Measurements from ENCODE around the gene AKR1B1. TPM values are rescaled to one million over a fixed set of nuclear protein-coding genes. Genes with fewer than 3 reads are reported as not detected.

Gene AKR1B1
- total and polyA plus RNA-seq, 2 of the 4 experiments (the other 2 are of a cell fraction): 90.9 to 201 TPM

- POLR2A ChIA-PET (ENCODE audit: unreplicated experiment): no interaction called here
- Histone ChIP-seq H2AK5ac (ENCODE audit: low read depth, low read length) (no peak overlapping the region), H3K9me3 (ENCODE audit: control insufficient read depth, insufficient read depth, low read length) (no peaks in the 10 kb centered on the region), H3K27ac (ENCODE audit: insufficient read depth, low read length) (no peak overlapping the region), H3K23ac (ENCODE audit: low read depth, low read length) (no peak overlapping the region), H3K4ac (ENCODE audit: low read depth, low read length) (no peak overlapping the region), H3K4me2 (ENCODE audit: low read depth, low read length) (no peak overlapping the region), H3K27me3 (ENCODE audit: control insufficient read depth, insufficient read depth, low read length) (no peaks in the 10 kb centered on the region), H3K56ac (ENCODE audit: extremely low read depth, insufficient read depth, low read length) (no peak overlapping the region), H2BK5ac (ENCODE audit: low read depth, low read length, poor library complexity, severe bottlenecking) (no peak overlapping the region), H4K5ac (ENCODE audit: low read depth, low read length) (no peak overlapping the region), H4K91ac (ENCODE audit: insufficient read depth, low read depth, low read length) (no peak overlapping the region), H2BK20ac (ENCODE audit: low read depth, low read length) (no peak overlapping the region), H4K20me1 (ENCODE audit: insufficient read depth, low read length) (no peaks in the 10 kb centered on the region), H3K4me1 (ENCODE audit: control insufficient read depth, insufficient read depth, low read length) (peaks cover 22% of the 10 kb centered on the region), H3K79me1 (ENCODE audit: low read depth in 1 of 2, low read length in 2 of 2) (peaks cover 15 to 37% of the 10 kb centered on the region in 2 experiments; a peak in 3 of 4 replicates), H2BK120ac (ENCODE audit: low read depth, low read length) (no peak overlapping the region), H3K36me3 (ENCODE audit: control insufficient read depth, insufficient read depth, low read length) (peaks cover 79% of the 10 kb centered on the region), H2BK15ac (ENCODE audit: low read depth, low read length) (no peak overlapping the region), H3K4me3 (ENCODE audit: insufficient read depth, low read depth, low read length) (no peak overlapping the region), H3K9me1 (ENCODE audit: insufficient read depth, low read length) (peaks cover 31% of the 10 kb centered on the region), H3K18ac (ENCODE audit: low read depth, low read length) (no peak overlapping the region), H2AK9ac (replicated peaks; ENCODE audit: low read depth, low read length, poor library complexity) (no peak overlapping the region), H2AFZ (replicated peaks; ENCODE audit: low read length, poor library complexity) (no peak overlapping the region), H3K9ac (ENCODE audit: low read depth, low read length) (no peak overlapping the region), H3K14ac (replicated peaks; ENCODE audit: low read depth, low read length) (no peak overlapping the region), H4K8ac (ENCODE audit: low read depth in 2 of 2, low read length in 2 of 2) (no peak overlapping the region)
- WGBS, 2 experiments (ENCODE audit: extremely low coverage in 2 of 2, insufficient read length in 1 of 2): 85% methylated on average over 4 of the region's 9 CpGs; no CpG with 5 or more reads in 1 of the 2 experiments
- intact Hi-C loops (cut with micrococcal nuclease) (no loop called here), in situ Hi-C loops (cut with MboI; ENCODE audit: low sequenced_read_pairs) (no loop called here), dilution Hi-C loops (cut with HindIII; ENCODE audit: low sequenced_read_pairs, unreplicated experiment) (no loop called here)
- no peak for ATAC-seq (ENCODE audit: low read depth)
- CTCF ChIA-PET: interaction anchor here (1.1 to 1.5 kb wide), 2 partner anchors 13 to 14 kb away, joined by 3 read pairs; no protein-coding TSS in a partner anchor
- TF ChIP-seq ELK1 (IDR thresholded peaks at IDR 0.05; ENCODE audit: borderline replicate concordance, low read depth, low read length) (no peak), CEBPB (IDR thresholded peaks at IDR 0.05; ENCODE audit: low read depth, low read length) (no peak), SMC3 (IDR thresholded peaks at IDR 0.05; ENCODE audit: low read depth, low read length) (no peak), RAD21 (IDR thresholded peaks at IDR 0.05; ENCODE audit: low read length) (no peak), USF2 (IDR thresholded peaks at IDR 0.05; ENCODE audit: low read depth, low read length) (no peak), FOS (IDR thresholded peaks at IDR 0.05; ENCODE audit: low read depth, low read length) (no peak), CHD1 (IDR thresholded peaks at IDR 0.05; ENCODE audit: low read depth, low read length) (no peak)
- no TSS peak for BruUV-seq (replicated peaks)
- no peak for DNase-seq
These were observed 12.5 kb downstream of the AKR1B1 start for GRCh38 chr7:134446446-134446845.

Data from IMR-90 (cell line).